Neuronal stem cell (in vitro differentiated cells): ENCODE measurements around the gene CAMSAP2.
"Not testable (repeated sequence)": the region's sequence is repeated elsewhere in the genome, so short reads cannot be mapped to it uniquely, and the experiment has no call there.

Experiments used
- DNase-seq: peaks from one replicate; pipeline ENCODE4 v3.0.0-alpha.2; 2013; ENCODE audit warnings: low spot score
- H2AFZ ChIP-seq: one replicate; pipeline ENCODE4 v1.6.1; 2013; ENCODE audit warnings: mild to moderate bottlenecking, low read length, inconsistent platforms
- H2AK5ac ChIP-seq: 2 replicates; pipeline ENCODE4 v1.6.1; 2013; ENCODE audit warnings: low read depth, mild to moderate bottlenecking, inconsistent platforms, low read length, moderate library complexity, mixed read lengths
- H2BK120ac ChIP-seq: 2 replicates; pipeline ENCODE4 v1.6.1; 2013; ENCODE audit warnings: low read depth, mild to moderate bottlenecking, inconsistent platforms, low read length, moderate library complexity, mixed read lengths
- H2BK12ac ChIP-seq: one replicate; pipeline ENCODE4 v1.6.1; 2013; ENCODE audit warnings: low read length, inconsistent platforms
- H2BK15ac ChIP-seq: 2 replicates; pipeline ENCODE4 v1.6.1; 2013; ENCODE audit warnings: mild to moderate bottlenecking, low read length, inconsistent platforms, mixed read lengths
- H2BK5ac ChIP-seq: one replicate; pipeline ENCODE4 v1.6.1; 2013; ENCODE audit warnings: inconsistent platforms, mild to moderate bottlenecking, low read length, moderate library complexity
- H3K14ac ChIP-seq: one replicate; pipeline ENCODE4 v1.6.1; 2013; ENCODE audit warnings: low read length, inconsistent platforms
- H3K18ac ChIP-seq: 2 replicates; pipeline ENCODE4 v1.6.1; 2013; ENCODE audit warnings: low read length, inconsistent platforms
- H3K23ac ChIP-seq: 2 replicates; pipeline ENCODE4 v1.6.1; 2013; ENCODE audit warnings: low read depth, mild to moderate bottlenecking, mixed read lengths, low read length, inconsistent platforms; ENCODE audit not compliant: poor library complexity
- H3K27ac ChIP-seq: replicated peaks from 3 replicates; pipeline ENCODE4 v1.5.1; 2013; ENCODE audit warnings: low read length, inconsistent platforms
- H3K27me3 ChIP-seq, 3 experiments: 2 replicates each; pipeline ENCODE4 v1.6.1; 2013; ENCODE audit warnings: low read length in 3 of 3, mild to moderate bottlenecking in 2 of 3, inconsistent platforms in 1 of 3, low read depth in 1 of 3, mixed read lengths in 1 of 3, moderate library complexity in 1 of 3; ENCODE audit not compliant: control insufficient read depth in 3 of 3, insufficient read depth in 3 of 3
- H3K36me3 ChIP-seq, 2 donors: replicated peaks in 1 of 2; 2 replicates each; pipeline ENCODE4 v1.6.1; 2013; ENCODE audit warnings: low read length in 2 of 2; ENCODE audit not compliant: control insufficient read depth in 2 of 2, insufficient read depth in 2 of 2
- H3K4ac ChIP-seq: 2 replicates; pipeline ENCODE4 v1.6.1; 2013; ENCODE audit warnings: inconsistent platforms, mild to moderate bottlenecking, low read length, moderate library complexity
- H3K4me1 ChIP-seq, 2 donors: 1 replicate in 1 of 2; 2 replicates in 1 of 2; pipeline ENCODE4 v1.6.1; 2013; ENCODE audit warnings: low read length in 2 of 2, low read depth in 1 of 2; ENCODE audit not compliant: control insufficient read depth in 2 of 2, insufficient read depth in 1 of 2
- H3K4me2 ChIP-seq: one replicate; pipeline ENCODE4 v1.6.1; 2013; ENCODE audit warnings: mild to moderate bottlenecking, low read length, inconsistent platforms; ENCODE audit not compliant: insufficient read depth, poor library complexity, severe bottlenecking
- H3K4me3 ChIP-seq, 2 donors: 2 replicates each; pipeline ENCODE4 v1.5.1; 2013; ENCODE audit warnings: low read length in 2 of 2, mild to moderate bottlenecking in 2 of 2, inconsistent platforms in 1 of 2, moderate library complexity in 1 of 2
- H3K79me1 ChIP-seq: one replicate; pipeline ENCODE4 v1.6.1; 2013; ENCODE audit warnings: low read depth, mild to moderate bottlenecking, inconsistent platforms, low read length, moderate library complexity
- H3K9ac ChIP-seq: one replicate; pipeline ENCODE4 v1.6.1; 2013; ENCODE audit warnings: mild to moderate bottlenecking, low read depth, low read length, inconsistent platforms; ENCODE audit not compliant: poor library complexity
- H3K9me3 ChIP-seq, 2 donors: replicated peaks in 1 of 2; 2 replicates each; pipeline versions ENCODE3 to v1.6.1; 2013; ENCODE audit warnings: low read length in 2 of 2, mild to moderate bottlenecking in 2 of 2, inconsistent platforms in 1 of 2, low read depth in 1 of 2, mixed read lengths in 1 of 2, moderate library complexity in 1 of 2; ENCODE audit not compliant: control insufficient read depth in 2 of 2, insufficient read depth in 1 of 2
- H4K8ac ChIP-seq: one replicate; pipeline ENCODE4 v1.6.1; 2013; ENCODE audit warnings: low read depth, mild to moderate bottlenecking, inconsistent platforms, low read length, moderate library complexity
- H4K91ac ChIP-seq: one replicate; pipeline ENCODE4 v1.6.1; 2013; ENCODE audit warnings: low read length, low read depth, mild to moderate bottlenecking, inconsistent platforms; ENCODE audit not compliant: poor library complexity
- WGBS, 2 donors: extraction: QIAGEN DNeasy Blood & Tissue Kit; methylation state at CpG; one replicate each; pipeline ENCODE4 v1.1.7; 2013; ENCODE audit warnings: missing lambda C conversion rate in 2 of 2, mixed read lengths in 1 of 2; ENCODE audit not compliant: insufficient read length in 2 of 2, insufficient replicate concordance in 1 of 2; ENCODE audit errors: extremely low coverage in 2 of 2; 5-methylcytosine and 5-hydroxymethylcytosine counted together

The CAMSAP2 gene

DNA sequence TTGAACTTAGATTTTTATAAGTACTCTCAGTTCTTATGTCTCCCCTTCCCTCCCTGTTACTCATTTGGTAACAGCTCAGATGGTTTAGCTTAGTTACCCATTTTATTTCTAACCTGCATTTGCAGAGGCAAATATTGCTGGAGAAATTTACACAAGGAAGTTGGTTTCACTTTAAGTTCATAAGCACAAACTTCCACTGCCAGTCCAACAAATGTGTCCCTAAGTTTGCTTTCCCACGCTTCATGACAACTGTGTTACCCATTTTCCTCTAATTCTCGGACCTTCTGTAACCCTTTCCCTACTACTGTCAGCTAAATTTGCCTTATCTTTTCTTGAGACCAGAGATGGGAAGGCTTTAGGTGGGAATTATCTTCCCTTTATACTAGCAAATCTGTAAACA is 70.2 kb downstream of the CAMSAP2 start:
- WGBS, 2 donors: no CpG with 5 or more reads among the region's 2 CpGs
- Histone ChIP-seq H3K9ac (no peak overlapping the region), H3K4me3 (no peak overlapping the region), H2AFZ (no peak overlapping the region), H4K8ac (no peak overlapping the region), H3K4me2 (no peak overlapping the region), H2BK12ac (no peak overlapping the region), H3K36me3 (peaks cover 7 to 77% of the 10 kb centered on the region in 2 donors), H2BK15ac (no peak overlapping the region), H2BK5ac (no peak overlapping the region), H3K79me1 (peaks cover 1% of the 10 kb centered on the region), H3K4me1 (peaks cover 0 to 4% of the 10 kb centered on the region in 2 donors), H3K9me3 (no peaks in the 10 kb centered on the region), H3K14ac (no peak overlapping the region), H4K91ac (no peak overlapping the region), H2BK120ac (no peak overlapping the region), H2AK5ac (no peak overlapping the region), H3K18ac (no peak overlapping the region), H3K27me3 (no peaks in the 10 kb centered on the region), H3K23ac (no peak overlapping the region), H3K27ac (no peak overlapping the region), H3K4ac (no peak overlapping the region)
- DNase-seq: no peak

DNA sequence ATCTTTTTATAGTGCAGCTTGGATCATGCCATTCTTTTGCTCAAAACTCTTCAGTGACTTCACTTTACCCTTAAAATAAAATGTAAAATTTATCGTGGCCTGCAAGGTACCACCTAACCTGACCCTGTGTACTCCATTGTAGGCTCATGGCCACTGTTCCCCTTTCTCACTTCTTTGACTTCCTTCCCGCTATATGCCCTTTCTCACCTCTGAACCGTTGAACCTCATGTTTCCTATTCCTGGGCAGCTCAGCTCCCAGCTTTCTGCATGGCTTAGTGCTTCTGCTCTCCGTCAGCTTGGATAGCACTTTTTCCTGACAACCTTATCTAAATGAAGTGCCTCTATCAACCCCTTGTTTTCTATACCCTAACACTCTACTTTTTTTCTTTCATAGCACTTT is 73.0 kb downstream of the CAMSAP2 start:
- Histone ChIP-seq H3K23ac (no peak overlapping the region), H3K18ac (no peak overlapping the region), H3K9me3 (no peaks in the 10 kb centered on the region), H2AK5ac (no peak overlapping the region), H3K27me3 (no peaks in the 10 kb centered on the region), H3K79me1 (no peaks in the 10 kb centered on the region), H3K4ac (no peak overlapping the region), H2BK15ac (no peak overlapping the region), H2BK120ac (no peak overlapping the region), H2BK5ac (no peak overlapping the region), H3K4me2 (no peak overlapping the region), H3K9ac (no peak overlapping the region), H3K36me3 (peaks cover 7 to 90% of the 10 kb centered on the region in 2 donors), H2AFZ (no peak overlapping the region), H4K91ac (no peak overlapping the region), H2BK12ac (no peak overlapping the region), H3K4me3 (no peak overlapping the region), H4K8ac (no peak overlapping the region), H3K27ac (no peak overlapping the region), H3K4me1 (no peaks in the 10 kb centered on the region), H3K14ac (no peak overlapping the region)
- no CpG with 5 or more reads among the region's 4 CpGs for WGBS, 2 donors
- no peak for DNase-seq

DNA sequence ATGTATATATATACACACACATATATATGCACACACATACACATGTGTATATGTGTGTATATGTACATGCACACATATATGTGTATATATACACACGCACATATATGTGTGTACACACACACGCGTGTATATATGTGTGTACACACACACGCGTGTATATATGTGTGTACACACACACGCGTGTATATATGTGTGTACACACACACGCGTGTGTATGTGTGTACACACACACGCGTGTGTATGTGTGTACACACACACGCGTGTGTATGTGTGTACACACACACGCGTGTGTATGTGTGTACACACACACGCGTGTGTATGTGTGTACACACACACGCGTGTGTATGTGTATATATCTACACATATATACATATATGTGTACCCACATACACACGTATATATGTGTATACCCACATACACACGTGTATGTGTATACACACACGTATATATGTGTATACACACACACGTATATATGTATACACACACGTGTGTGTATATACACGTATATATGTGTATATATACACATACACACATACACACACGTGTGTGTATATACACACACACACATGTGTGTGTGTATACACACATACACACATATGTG is 78.0 kb downstream of the CAMSAP2 start:
- H2BK5ac ChIP-seq, H2BK120ac ChIP-seq, H3K4me3 ChIP-seq, H4K8ac ChIP-seq, H3K4ac ChIP-seq, H4K91ac ChIP-seq, H3K4me2 ChIP-seq, H3K27ac ChIP-seq, H3K9ac ChIP-seq, H2BK15ac ChIP-seq, H3K9me3 ChIP-seq, H2BK12ac ChIP-seq, H3K18ac ChIP-seq, H3K4me1 ChIP-seq, H3K27me3 ChIP-seq, H2AK5ac ChIP-seq, H3K79me1 ChIP-seq, H2AFZ ChIP-seq, H3K14ac ChIP-seq, H3K23ac ChIP-seq, DNase-seq: not testable (repeated sequence)
- H3K36me3 ChIP-seq: peaks cover 2 to 78% of the 10 kb centered on the region in 2 donors
- WGBS, 2 donors: no CpG with 5 or more reads among the region's 26 CpGs

DNA sequence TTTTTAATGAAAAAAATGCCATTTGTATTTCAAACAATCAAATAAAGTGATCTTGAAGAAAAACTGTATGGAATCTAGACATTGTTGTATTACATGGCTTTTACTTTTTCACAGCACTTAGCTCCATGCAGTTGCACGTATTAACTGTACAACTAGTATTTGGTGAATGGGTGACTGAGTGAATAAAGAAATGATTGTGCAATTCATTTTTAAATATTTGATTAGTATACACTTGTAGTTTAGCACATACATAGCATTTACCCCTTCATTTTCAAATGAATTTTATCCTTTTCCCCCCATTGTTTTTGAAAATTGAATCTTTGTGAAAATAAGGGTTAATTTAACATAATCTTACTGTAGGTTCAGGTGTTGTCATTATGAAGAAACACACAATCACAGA is 79.6 kb downstream of the CAMSAP2 start:
- Histone ChIP-seq H2AFZ (no peak overlapping the region), H3K36me3 (peaks cover 4 to 75% of the 10 kb centered on the region in 2 donors), H3K18ac (no peak overlapping the region), H2BK5ac (no peak overlapping the region), H3K4ac (no peak overlapping the region), H3K23ac (no peak overlapping the region), H3K14ac (no peak overlapping the region), H3K4me2 (no peak overlapping the region), H2BK12ac (no peak overlapping the region), H2BK15ac (no peak overlapping the region), H4K91ac (no peak overlapping the region), H3K79me1 (no peaks in the 10 kb centered on the region), H3K4me1 (no peaks in the 10 kb centered on the region), H3K4me3 (no peak overlapping the region), H4K8ac (no peak overlapping the region), H3K27me3 (no peaks in the 10 kb centered on the region), H3K27ac (no peak overlapping the region), H2BK120ac (no peak overlapping the region), H3K9me3 (no peaks in the 10 kb centered on the region), H2AK5ac (no peak overlapping the region), H3K9ac (no peak overlapping the region)
- no CpG with 5 or more reads among the region's 1 CpG for WGBS, 2 donors
- no peak for DNase-seq
